ENCODE measurements around the gene CIB2. TPM values are rescaled to one million over a fixed set of nuclear protein-coding genes. Genes with fewer than 3 reads are reported as not detected.
A peak's percentile ranks its signal among the peaks of the same experiment; 100 is the strongest.

CIB2 gene
- total and polyA plus RNA-seq, 10 donors, result 1.0 to 5.0 (median 3.1) TPM

DNA sequence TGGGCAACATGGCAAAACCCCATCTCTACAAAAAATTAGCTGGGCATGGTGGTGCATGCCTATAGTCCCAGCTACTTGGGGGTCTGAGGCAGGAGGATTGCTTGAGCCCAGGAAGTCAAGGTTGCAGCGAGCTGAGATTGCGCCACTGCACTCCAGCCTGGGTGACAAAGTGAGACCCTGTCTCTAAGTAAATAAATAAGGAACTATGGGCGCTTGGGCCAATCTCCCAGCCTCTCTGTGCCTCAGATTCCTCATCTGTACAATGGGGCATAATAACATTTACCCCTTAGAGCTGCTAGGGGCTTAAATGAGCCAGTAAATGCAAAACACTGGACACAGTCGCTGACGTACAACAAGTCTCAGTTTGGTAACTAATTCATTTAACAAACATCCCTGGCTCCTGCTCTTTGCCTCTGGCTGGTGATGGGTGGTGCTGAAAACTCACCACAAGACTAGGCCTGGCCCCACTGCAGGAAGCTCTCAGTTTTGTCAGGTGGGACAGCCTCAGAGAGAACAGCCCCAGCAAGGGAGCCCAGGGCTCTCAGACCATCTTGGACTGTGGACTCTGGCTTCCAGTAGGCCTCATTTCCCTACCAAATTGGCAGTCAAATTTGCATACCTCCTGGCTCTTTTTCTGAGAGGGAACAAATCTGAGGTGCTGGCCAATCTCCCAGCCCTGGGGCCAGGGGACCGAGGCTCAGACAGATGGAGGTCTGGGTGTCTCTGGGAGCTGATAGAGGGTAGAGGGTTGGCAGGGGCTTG, 47.4 kb downstream of the CIB2 start:
- whole genome bisulfite sequencing, 5 donors, result 72 to 90% (median 84%) methylated on average over 6 of the region's 6 CpGs
- peaks cover 14 to 66% (median 39%) of the 10 kb centered on the region in 6 donors for H3K4me1 ChIP-seq
- TF ChIP-seq POLR2A (IDR thresholded peaks at IDR 0.05) (no peak), POLR2AphosphoS5 (IDR thresholded peaks at IDR 0.05) (no peak)
- TF ChIP-seq, protein P1, sequence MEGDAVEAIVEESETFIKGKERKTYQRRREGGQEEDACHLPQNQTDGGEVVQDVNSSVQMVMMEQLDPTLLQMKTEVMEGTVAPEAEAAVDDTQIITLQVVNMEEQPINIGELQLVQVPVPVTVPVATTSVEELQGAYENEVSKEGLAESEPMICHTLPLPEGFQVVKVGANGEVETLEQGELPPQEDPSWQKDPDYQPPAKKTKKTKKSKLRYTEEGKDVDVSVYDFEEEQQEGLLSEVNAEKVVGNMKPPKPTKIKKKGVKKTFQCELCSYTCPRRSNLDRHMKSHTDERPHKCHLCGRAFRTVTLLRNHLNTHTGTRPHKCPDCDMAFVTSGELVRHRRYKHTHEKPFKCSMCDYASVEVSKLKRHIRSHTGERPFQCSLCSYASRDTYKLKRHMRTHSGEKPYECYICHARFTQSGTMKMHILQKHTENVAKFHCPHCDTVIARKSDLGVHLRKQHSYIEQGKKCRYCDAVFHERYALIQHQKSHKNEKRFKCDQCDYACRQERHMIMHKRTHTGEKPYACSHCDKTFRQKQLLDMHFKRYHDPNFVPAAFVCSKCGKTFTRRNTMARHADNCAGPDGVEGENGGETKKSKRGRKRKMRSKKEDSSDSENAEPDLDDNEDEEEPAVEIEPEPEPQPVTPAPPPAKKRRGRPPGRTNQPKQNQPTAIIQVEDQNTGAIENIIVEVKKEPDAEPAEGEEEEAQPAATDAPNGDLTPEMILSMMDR (IDR thresholded peaks at IDR 0.05 in 8 of 11, conservative IDR thresholded peaks at IDR 0.05 in 3 of 11), result no peak
- no peaks in the 10 kb centered on the region for H3K27me3 ChIP-seq (replicated peaks in 1 of 7)
- H3K27ac ChIP-seq, result peak overlapping the region in 7 of 8 donors; percentile 34 to 78 (median 62)
- intact Hi-C loops (cut with DNase I; ENCODE audit: low total_unique reads), result no loop called here
- no peak overlapping the region for H3K4me3 ChIP-seq
- DNase-seq, result no peak
- no peaks in the 10 kb centered on the region for H3K36me3 ChIP-seq
- no peaks in the 10 kb centered on the region for H3K9me3 ChIP-seq

DNA sequence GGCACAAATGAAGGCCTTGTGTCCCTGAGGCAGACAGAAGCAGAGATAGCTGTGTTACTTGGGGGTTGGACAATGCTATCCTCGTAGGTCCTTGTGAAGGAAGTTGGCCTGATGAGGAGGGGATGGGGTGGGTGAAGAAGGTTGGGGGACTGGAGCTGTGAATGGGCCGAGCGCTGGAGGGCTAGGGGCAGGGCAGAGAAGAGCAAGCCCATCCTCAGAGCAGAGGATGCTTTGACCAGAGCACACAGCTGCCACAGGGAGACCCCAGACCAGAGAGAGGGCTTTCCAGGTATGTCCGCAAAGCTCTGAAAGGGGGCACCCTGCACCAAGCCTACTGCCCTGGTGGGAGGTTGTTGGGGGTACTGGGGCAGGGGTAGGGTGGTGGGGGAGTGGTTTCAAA, 48.1 kb downstream of the CIB2 start:
- Histone ChIP-seq H3K27me3 (replicated peaks in 1 of 7) (no peaks in the 10 kb centered on the region), H3K27ac (peak overlapping the region in 6 of 8 donors; percentile 10 to 78 (median 66)), H3K4me3 (no peak overlapping the region), H3K36me3 (no peaks in the 10 kb centered on the region), H3K4me1 (peaks cover 15 to 66% (median 35%) of the 10 kb centered on the region in 6 donors), H3K9me3 (no peaks in the 10 kb centered on the region)
- DNase-seq, result no peak
- TF ChIP-seq POLR2AphosphoS5 (IDR thresholded peaks at IDR 0.05) (no peak), POLR2A (IDR thresholded peaks at IDR 0.05) (no peak)
- TF ChIP-seq, protein P1 (IDR thresholded peaks at IDR 0.05 in 8 of 11, conservative IDR thresholded peaks at IDR 0.05 in 3 of 11), result no peak
- intact Hi-C loops (cut with DNase I; ENCODE audit: low total_unique reads), result no loop called here
- WGBS, 5 donors, result 78 to 89% (median 81%) methylated on average over 4 of the region's 4 CpGs

DNA sequence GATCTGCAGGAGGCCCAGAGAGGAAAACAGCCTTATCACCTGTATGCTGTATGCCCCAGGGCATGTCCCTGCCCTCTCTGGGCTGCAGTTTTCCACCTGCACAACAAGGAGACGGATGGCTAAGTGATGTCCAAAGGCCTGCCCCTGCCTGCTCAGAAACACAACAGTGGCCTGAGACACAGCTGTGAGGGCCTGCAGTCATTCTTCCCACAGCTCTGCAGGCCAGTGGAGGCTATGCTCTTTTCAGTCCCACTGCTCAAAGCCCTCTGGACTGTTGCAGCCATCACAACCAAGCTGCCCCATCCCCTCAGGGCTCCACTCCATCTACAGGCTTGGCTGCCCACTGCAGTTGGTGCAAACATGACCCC, 48.5 kb downstream of the CIB2 start:
- Histone ChIP-seq H3K4me1 (peaks cover 20 to 66% (median 36%) of the 10 kb centered on the region in 6 donors), H3K27me3 (replicated peaks in 1 of 7) (no peaks in the 10 kb centered on the region), H3K27ac (peak overlapping the region in 7 of 8 donors; percentile 10 to 78 (median 69)), H3K4me3 (no peak overlapping the region), H3K9me3 (no peaks in the 10 kb centered on the region), H3K36me3 (no peaks in the 10 kb centered on the region)
- TF ChIP-seq, protein P1 (IDR thresholded peaks at IDR 0.05 in 8 of 11, conservative IDR thresholded peaks at IDR 0.05 in 3 of 11), result no peak
- TF ChIP-seq POLR2AphosphoS5 (IDR thresholded peaks at IDR 0.05) (no peak), POLR2A (IDR thresholded peaks at IDR 0.05) (no peak)
- intact Hi-C loops (cut with DNase I; ENCODE audit: low total_unique reads), result no loop called here
- WGBS, 5 donors, result 67 to 89% (median 80%) methylated on average over 1 of the region's 1 CpG
- DNase-seq, result no peak

DNA sequence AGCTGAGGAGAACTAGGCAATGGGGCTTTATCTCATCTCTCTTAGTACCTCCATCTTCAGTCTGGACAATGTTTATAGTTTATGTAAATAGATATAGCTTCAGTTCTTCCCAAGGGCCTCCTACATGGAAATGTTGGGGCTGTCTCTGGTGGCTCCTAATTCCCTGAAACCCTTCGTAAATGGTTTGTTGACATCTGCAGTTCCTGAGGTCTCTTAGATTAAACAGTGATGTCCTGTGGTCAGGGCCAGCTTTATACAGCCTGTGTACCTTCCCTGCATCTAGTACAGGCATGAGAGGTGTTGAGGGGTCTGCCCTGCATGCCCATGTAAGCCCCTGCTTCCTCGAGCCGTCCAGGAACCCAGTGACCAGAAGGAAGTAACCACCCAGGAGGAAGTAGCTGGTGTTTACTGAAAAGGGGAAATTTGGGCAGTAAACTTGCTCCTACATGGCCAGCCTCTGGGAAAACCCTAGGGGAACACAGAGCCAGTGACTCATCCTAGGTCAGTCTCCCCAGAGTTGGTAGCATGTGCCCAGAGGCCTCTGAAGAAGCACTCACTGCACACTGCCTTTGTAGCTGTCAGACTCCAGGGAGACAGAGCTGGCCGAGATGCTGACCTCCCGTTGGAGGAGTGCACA, 49.0 kb downstream of the CIB2 start:
- TF ChIP-seq POLR2A (IDR thresholded peaks at IDR 0.05), result no peak
- TF ChIP-seq, protein P1 (IDR thresholded peaks at IDR 0.05 in 8 of 11, conservative IDR thresholded peaks at IDR 0.05 in 3 of 11), result no peak
- no peak for TF ChIP-seq POLR2AphosphoS5 (IDR thresholded peaks at IDR 0.05)
- H3K4me1 ChIP-seq, result peaks cover 20 to 62% (median 36%) of the 10 kb centered on the region in 6 donors

More for the DNA sequence above, 49.0 kb downstream of the CIB2 start:
- no peaks in the 10 kb centered on the region for H3K36me3 ChIP-seq
- H3K27ac ChIP-seq, result peak overlapping the region in 6 of 8 donors; percentile 55 to 78 (median 70)
- DNase-seq, result no peak
- intact Hi-C loops (cut with DNase I; ENCODE audit: low total_unique reads), result no loop called here
- no peaks in the 10 kb centered on the region for H3K27me3 ChIP-seq (replicated peaks in 1 of 7)
- no peak overlapping the region for H3K4me3 ChIP-seq
- WGBS, 5 donors, result 40 to 57% (median 49%) methylated on average over 5 of the region's 5 CpGs
- no peaks in the 10 kb centered on the region for H3K9me3 ChIP-seq
